ENCODE results near the gene FHIT.

FHIT gene

DNA sequence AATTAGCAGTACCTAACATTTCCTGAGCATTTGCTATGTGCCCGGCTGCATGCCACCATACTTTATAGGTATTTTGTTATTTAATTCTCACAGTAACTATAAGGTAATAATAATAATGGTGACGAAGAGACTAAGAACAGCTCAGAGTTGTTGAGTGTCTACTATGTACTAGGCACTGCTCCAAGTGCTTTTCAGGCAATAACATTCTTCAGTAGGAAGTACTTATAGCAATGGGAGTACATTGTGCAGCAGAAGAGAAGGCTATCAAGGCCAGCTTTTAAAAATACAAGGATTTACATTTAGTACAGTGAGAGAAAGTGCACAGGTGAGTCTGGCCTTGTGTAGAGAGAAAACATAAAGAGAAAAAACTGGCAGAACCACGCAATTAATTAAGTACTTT, 647.4 kb downstream of the FHIT start:
- DNase-seq, result no peak

DNA sequence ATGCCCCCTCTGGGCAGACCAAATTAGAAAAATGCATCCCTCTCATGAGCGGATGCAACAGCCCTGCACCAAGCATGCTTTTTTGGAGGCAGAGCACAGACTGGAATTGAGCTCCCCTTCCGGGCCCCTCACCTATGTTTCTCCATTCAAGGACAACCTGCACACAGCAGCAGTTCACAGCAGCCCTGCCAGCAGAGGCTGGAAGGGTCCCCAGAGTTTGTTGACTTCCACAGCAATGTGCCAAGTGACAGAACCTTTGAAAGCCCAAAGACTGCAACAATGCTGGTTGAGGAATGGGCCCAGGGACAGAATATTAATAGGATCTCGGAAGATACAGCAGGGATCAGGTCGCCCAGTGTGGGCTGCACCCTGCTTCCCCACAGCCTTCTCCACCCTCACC, 650.4 kb downstream of the FHIT start:
- no peak for DNase-seq

GRCh38 chr3:60599586-60599985, 651.7 kb downstream of the FHIT start:
- no peak for DNase-seq

- no peak for DNase-seq
Observed at GRCh38 chr3:60598671-60599070, 652.6 kb downstream of the FHIT start.

- DNase-seq, result no peak
Observed at GRCh38 chr3:60594025-60594424, 657.2 kb downstream of the FHIT start.

GRCh38 chr3:60591267-60591666, 660.0 kb downstream of the FHIT start:
- DNase-seq, result no peak

DNA sequence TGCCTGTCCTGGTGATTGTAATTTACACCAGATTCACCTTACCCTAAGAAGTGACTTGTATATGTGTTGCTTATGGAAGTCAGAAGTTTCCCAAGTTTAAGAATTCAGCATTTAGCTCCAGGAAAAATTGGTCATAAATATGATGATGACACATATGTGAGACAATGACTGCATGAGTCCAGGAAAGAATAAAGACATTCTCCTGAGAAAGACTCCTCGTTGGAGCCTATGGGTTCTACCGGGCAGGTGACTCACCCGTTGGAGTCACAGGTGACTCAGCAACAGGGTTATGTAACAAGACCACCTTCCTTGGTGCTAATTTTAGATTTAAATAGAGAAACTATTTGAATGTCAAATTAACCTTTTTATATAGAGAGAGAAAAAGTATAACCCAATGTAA, 662.4 kb downstream of the FHIT start:
- no peak for DNase-seq

DNA sequence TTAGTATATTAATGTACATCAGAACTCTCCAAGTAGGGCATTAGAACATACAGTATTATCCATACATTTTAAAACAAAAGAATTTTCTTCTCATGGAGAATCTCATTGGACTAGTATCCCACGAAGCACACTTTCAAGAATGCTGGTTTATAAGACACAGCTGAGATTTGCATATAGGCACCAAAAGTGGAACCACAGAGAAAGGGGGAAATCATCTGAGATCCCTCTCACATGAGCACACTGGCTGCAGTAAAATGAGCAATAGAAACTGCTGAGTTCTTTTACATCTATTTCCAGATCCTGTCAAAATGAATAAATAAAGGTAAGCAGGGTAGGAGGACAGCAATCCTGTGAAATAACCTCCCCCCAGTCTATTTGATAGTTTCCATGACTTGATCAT, 665.3 kb downstream of the FHIT start:
- DNase-seq, result no peak

- DNase-seq, result no peak
Observed at GRCh38 chr3:60584250-60584649, 667.0 kb downstream of the FHIT start.

DNA sequence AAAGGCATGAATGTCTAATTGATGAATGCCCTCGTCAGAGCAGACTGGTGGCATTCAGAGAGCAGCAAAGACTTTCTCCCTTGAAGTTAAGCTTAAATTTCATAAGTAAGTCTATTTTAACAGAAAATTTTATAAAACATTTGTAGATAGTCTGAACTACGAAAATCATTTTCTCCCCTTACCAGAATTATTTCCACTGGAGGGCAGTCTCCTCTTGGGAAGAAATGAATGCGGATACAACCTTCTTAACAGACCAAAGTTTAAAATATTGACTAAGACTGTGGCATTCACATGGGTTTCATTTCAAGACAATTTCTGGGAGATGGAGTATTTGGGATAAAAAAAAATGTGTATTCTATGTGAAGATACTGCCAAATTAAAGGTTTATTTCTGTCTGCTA, 669.0 kb downstream of the FHIT start:
- no peak for DNase-seq

- no peak for DNase-seq
Observed at GRCh38 chr3:60580809-60581208, 670.4 kb downstream of the FHIT start.

- no peak for DNase-seq
Observed at GRCh38 chr3:60579734-60580133, 671.5 kb downstream of the FHIT start.

DNA sequence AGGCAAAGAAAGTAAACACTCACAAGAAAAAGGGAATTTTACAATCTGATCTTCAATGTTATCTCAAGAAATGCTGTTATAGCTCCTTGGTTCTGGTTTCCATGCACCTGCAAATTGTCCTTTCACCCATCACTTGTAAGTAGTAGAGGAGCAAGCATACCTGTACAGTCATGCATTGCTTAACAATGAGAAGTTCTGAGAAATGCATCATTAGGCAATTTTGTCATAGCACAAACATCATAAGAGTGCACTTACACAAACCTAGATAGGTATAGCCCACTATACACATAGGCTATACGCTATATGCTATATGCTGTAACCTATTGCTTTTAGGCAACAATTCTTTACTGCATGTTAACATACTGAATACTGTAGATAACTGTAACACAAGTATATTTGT, 672.3 kb downstream of the FHIT start:
- DNase-seq, result no peak

GRCh38 chr3:60577601-60578000, 673.7 kb downstream of the FHIT start:
- DNase-seq, result no peak

DNA sequence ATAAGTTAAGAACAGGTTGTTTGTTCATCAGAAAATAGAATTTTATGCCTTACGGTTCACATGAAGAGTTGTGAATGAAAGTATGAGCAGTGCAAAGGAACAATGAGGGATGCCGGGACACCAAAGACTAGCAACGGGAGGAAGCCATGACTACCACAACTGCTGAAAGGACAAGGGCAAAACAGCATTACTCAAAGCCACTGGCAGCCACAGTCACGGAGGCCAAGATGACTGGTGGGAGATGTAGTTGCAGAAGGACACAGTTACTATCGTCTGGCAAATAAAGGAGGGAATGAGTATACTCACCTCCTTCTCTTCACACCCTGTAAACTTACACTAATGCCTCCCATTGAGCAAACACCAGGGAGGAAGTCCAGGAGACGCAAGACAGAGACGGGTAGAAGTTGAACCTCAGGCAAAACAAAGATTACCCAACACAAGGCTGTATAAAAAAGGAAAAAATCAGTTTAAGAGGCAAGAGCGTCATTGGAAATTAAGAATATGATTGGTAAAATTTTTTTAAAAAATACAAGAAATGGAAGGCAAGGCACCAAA, 675.5 kb downstream of the FHIT start:
- DNase-seq, result no peak

GRCh38 chr3:60574046-60574769, 677.0 kb downstream of the FHIT start:
- no peak for DNase-seq

GRCh38 chr3:60573494-60573893, 677.8 kb downstream of the FHIT start:
- DNase-seq, result no peak

DNA sequence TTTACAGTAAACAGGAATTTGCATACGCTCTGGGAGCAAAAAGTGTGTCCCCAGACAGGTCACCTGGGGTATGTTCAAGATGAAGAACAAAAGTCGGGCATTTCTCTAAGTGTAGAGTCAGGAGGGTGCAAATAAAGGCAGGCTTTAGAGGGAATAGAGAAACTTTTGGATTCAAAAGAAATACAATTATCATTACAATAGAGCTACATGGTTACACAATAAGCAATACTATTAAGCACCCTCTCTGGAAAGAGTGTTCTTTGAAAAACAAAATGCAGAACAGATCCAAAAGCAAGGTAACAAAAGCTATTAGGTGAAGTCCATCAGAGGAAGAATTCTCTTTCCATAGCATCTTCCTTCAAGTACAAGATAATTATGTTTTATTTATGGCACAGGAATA, 679.7 kb downstream of the FHIT start:
- DNase-seq, result no peak

DNA sequence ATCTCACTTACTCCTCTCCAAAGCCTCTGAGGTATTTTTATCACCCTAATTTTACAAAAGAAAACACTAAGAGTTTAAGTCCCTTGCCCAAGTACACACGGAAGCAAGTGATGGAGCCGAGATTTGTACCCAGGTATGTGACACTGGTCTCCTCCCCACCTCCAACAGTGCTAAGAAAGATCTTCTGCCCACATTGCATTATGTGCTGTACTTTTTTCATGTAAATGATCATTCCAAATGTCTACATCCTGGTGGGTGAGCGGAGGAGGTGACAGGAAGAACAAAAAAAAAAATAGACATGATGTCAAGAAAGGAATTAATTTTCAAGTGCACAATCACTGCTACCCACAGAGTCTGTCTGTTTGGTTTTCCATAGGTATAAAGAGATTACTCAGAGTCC, 694.1 kb downstream of the FHIT start:
- DNase-seq, result no peak

DNA sequence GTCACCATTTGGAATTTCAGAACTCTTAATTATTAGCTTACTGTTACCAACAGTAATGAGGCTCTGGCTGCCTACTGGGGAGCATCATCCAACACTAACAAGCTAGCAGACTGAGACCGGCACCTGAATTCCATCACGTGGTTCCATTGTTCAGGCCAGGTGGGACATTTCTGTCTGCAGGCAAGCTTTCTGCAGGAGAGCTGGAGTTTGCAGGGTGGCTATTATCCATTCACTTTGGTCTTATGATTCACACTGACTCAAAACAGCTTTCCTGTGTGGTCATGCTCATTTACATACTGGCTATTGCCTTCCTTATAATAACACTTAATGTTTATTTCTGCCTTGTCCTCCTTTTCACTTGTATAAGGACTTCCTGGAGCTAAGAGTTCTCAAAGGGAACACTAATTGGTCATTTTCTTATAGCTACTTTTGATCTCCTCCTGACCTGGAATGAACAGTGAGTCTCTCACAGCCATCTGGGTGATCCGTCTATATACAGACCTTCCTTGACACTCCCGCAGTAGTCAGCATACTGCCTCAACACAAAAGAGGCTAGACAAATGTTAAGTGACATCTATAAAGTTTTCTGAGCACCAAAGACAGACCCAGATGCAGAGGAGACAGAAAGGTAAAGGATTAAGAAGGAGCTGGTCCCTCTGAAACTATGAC, 695.4 kb downstream of the FHIT start:
- DNase-seq, result no peak

GRCh38 chr3:60553144-60553543, 698.1 kb downstream of the FHIT start:
- no peak for DNase-seq

DNA sequence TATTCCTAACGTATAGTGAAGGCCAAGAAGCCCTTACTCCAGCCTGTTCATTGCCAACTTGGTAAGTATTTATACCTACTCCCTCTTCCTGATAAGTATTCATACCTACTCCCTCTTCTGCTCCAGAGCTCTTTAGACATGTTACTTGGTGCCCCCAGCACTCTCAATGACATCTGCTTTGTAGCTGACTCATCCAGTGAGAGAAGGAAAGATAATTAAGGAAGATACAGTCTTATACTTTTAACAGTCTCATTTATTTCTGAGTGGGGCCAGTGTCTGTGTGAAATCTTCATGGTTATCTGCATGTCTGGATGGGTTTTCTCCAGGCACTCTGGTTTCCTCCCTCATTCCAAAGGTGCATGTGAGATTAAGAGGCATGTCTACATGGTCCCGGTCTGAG, 698.7 kb downstream of the FHIT start:
- DNase-seq, result no peak

DNA sequence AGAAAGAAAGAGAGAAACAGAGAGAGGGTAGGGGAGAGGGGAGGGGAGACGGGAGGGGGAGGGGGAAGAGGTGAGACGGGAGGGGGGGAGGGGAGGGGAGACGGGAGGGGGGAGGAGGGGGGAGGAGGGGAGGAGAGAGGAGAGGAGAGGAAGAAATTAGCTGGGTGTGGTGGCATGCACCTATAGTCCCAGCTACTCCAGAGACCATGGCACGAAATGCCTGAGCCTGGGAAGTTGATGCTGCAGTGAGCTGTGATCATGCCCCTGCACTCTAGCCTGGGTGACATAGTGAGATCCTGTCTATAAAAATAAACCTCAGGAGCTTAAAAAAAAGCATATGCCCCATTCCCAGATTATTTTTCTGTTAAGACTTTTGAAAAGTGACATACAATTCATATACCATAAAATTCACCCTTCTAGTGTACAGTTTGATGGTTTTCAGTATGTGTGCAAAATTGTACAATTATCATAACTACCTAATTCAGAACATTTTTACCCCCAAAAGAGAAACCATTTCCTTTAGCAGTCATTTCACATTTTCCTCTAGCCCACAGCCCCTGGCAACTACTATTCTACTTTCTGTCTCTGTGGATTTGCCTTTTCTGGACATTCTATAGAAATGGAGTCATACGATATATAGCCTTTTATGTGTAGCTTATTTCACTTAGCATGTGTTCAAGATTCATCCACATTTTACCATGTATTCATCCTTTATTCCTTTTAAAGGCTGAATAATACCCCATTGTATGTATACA, 699.6 kb downstream of the FHIT start:
- no peak for DNase-seq

DNA sequence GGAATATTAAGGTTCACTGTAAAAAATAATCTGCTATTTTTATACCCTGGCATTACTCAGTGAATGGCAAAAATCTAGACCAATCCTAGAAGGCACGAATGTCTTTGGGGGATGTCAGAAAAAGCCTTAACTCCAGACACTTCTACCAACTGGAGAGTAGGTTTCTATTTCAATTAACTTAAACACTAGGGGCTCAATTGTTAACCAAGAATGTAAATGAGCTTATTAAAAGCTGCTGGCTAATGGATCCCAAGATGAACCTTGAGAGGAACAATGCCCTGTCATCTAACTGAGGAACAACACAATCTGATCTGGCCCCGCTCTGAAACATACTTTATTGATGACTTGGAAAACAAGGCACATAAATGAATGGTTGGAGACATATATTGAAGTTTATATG, 701.4 kb downstream of the FHIT start:
- no peak for DNase-seq

Measured in NCI-H524 (cell line).